GM23338 (cell line): ENCODE results near the gene GUCA1A. TPM values are rescaled to one million over a fixed set of nuclear protein-coding genes. Genes with fewer than 3 reads are reported as not detected.

Source experiments
- ATAC-seq: fragments of 200-7000 bp; cut with Tn5 transposase; 3 replicates; pipeline ENCODE4 v1.9.1; 2020
- DNase-seq: peaks from one replicate; pipeline ENCODE4 v3.0.0-alpha.2; 2015; ENCODE audit warnings: low spot score
- H2AFZ ChIP-seq: fragments of 200-600 bp; sonication (generic); 2 replicates; pipeline ENCODE4 v1.8.0; 2016; ENCODE audit warnings: antibody characterized with exemption, mild to moderate bottlenecking, moderate library complexity
- H3F3A ChIP-seq: fragments of 200-600 bp; sonication (generic); replicated peaks from 2 replicates; pipeline ENCODE4 v1.8.0; 2017; ENCODE audit warnings: antibody characterized with exemption, mixed run types, low read depth
- H3K27ac ChIP-seq: fragments of 200-600 bp; sonication (generic); 2 replicates; pipeline ENCODE4 v1.6.1; 2016; ENCODE audit warnings: low read depth
- H3K27me3 ChIP-seq: fragments of 200-600 bp; sonication (generic); 2 replicates; pipeline ENCODE4 v1.8.0; 2016; ENCODE audit warnings: mild to moderate bottlenecking, mixed run types, moderate library complexity; ENCODE audit not compliant: insufficient read depth
- H3K36me3 ChIP-seq: fragments of 200-600 bp; sonication (generic); 2 replicates; pipeline ENCODE4 v1.8.0; 2016; ENCODE audit warnings: mild to moderate bottlenecking; ENCODE audit not compliant: insufficient read depth
- H3K4me1 ChIP-seq: fragments of 200-600 bp; sonication (generic); 2 replicates; pipeline ENCODE4 v1.8.0; 2016; ENCODE audit warnings: mild to moderate bottlenecking, moderate library complexity; ENCODE audit not compliant: insufficient read depth
- H3K4me2 ChIP-seq: fragments of 200-600 bp; sonication (generic); 2 replicates; pipeline ENCODE4 v1.7.1; 2017; ENCODE audit warnings: mixed run types
- H3K4me3 ChIP-seq: fragments of 200-600 bp; sonication (generic); 2 replicates; pipeline ENCODE4 v1.6.1; 2016; ENCODE audit warnings: mixed run types
- H3K79me2 ChIP-seq: fragments of 200-600 bp; sonication (generic); replicated peaks from 2 replicates; pipeline ENCODE4 v1.8.0; 2017; ENCODE audit warnings: mild to moderate bottlenecking; ENCODE audit not compliant: insufficient read depth
- H3K9me2 ChIP-seq: fragments of 200-600 bp; sonication (generic); 2 replicates; pipeline ENCODE4 v1.8.0; 2017; ENCODE audit not compliant: insufficient read depth
- H4K20me1 ChIP-seq: fragments of 200-600 bp; sonication (generic); replicated peaks from 2 replicates; pipeline ENCODE4 v1.8.0; 2017; ENCODE audit warnings: mild to moderate bottlenecking; ENCODE audit not compliant: insufficient read depth
- H3K27ac Mint-ChIP-seq: 2 replicates; pipeline ENCODE4 v1.8.0; 2020; ENCODE audit warnings: inconsistent platforms, mild to moderate bottlenecking, moderate library complexity, mixed read lengths
- H3K27me3 Mint-ChIP-seq: 3 replicates; pipeline ENCODE4 v1.8.0; 2022; ENCODE audit warnings: low read depth, mild to moderate bottlenecking, moderate library complexity, mixed read lengths, inconsistent platforms; ENCODE audit not compliant: insufficient read depth, poor library complexity
- H3K36me3 Mint-ChIP-seq: 3 replicates; pipeline ENCODE4 v1.8.0; 2021; ENCODE audit warnings: low read depth, mild to moderate bottlenecking, inconsistent platforms, moderate library complexity, mixed read lengths
- H3K4me1 Mint-ChIP-seq: 3 replicates; pipeline ENCODE4 v1.8.0; 2020; ENCODE audit warnings: mild to moderate bottlenecking, inconsistent platforms, mixed read lengths
- H3K4me3 Mint-ChIP-seq: 3 replicates; pipeline ENCODE4 v1.8.0; 2021; ENCODE audit warnings: moderate library complexity, mild to moderate bottlenecking, inconsistent platforms, mixed read lengths
- H3K9me3 Mint-ChIP-seq: 3 replicates; pipeline ENCODE4 v1.8.0; 2020; ENCODE audit warnings: moderate library complexity, mild to moderate bottlenecking, inconsistent platforms, mixed read lengths
- CREB1 ChIP-seq: fragments of 250-450 bp; sonication (Bioruptor Pico); IDR thresholded peaks from 2 replicates; pipeline ENCODE4 v1.5.0; 2020; ENCODE audit warnings: low read depth, mild to moderate bottlenecking, moderate library complexity
- EZH2 ChIP-seq: fragments of 200-600 bp; sonication (generic); IDR thresholded peaks from one replicate; pipeline ENCODE4 v1.8.0; 2017; ENCODE audit warnings: antibody characterized with exemption, mild to moderate bottlenecking, low read depth; ENCODE audit not compliant: unreplicated experiment
- EZH2phosphoT487 ChIP-seq: fragments of 200-600 bp; sonication (generic); IDR thresholded peaks from one replicate; pipeline ENCODE4 v1.8.1; 2018; ENCODE audit warnings: antibody characterized with exemption; ENCODE audit not compliant: unreplicated experiment
- NANOG ChIP-seq: IDR thresholded peaks from 2 replicates; pipeline ENCODE4 v1.6.1; 2016; ENCODE audit warnings: antibody characterized with exemption, borderline replicate concordance
- POLR2AphosphoS5 ChIP-seq: IDR thresholded peaks from 2 replicates; pipeline ENCODE4 v1.6.1; 2016; ENCODE audit warnings: antibody characterized with exemption, low read depth
- STAT1 ChIP-seq: IDR thresholded peaks from one replicate; pipeline ENCODE4 v1.6.1; 2016; ENCODE audit warnings: antibody characterized with exemption; ENCODE audit not compliant: unreplicated experiment
- polyA plus RNA-seq: library from polyadenylated mRNA; unstranded; fragments of >200 nt; fragmentation: Nextera tagmentation; extraction: Ambion mirVana; gene quantifications from 2 replicates; pipeline ENCODE4 v1.2.1, GENCODE V29; 2016
- total RNA-seq: library from RNA; depleted of rRNA; stranded (reverse); fragments of >200 nt; shearing (Covaris generic); gene quantifications from 2 replicates; pipeline ENCODE4 v1.2.3, GENCODE V29; 2014
- TF ChIP-seq, protein P1 (sequence below), 2 experiments: fragments of 200-600 bp in 1 of 2; sonication (generic) in 1 of 2; conservative IDR thresholded peaks; 2 replicates each; pipeline versions ENCODE4 v1.5.1 to v1.6.1; 2016 to 2017; ENCODE audit warnings: antibody characterized with exemption in 2 of 2, low read depth in 2 of 2, mild to moderate bottlenecking in 2 of 2, moderate library complexity in 1 of 2
- TF ChIP-seq, protein P2 (sequence below): fragments of 250-450 bp; sonication (Bioruptor Pico); IDR thresholded peaks from 2 replicates; pipeline ENCODE4 v1.5.0; 2020; ENCODE audit warnings: mild to moderate bottlenecking, moderate library complexity
- TF ChIP-seq, protein P3 (sequence below): IDR thresholded peaks from one replicate; pipeline ENCODE4 v1.6.1; 2018; ENCODE audit warnings: antibody characterized with exemption; ENCODE audit not compliant: unreplicated experiment

GUCA1A gene
- total and polyA plus RNA-seq, 2 experiments from 2014 or later: 5.2 to 10.6 TPM

DNA sequence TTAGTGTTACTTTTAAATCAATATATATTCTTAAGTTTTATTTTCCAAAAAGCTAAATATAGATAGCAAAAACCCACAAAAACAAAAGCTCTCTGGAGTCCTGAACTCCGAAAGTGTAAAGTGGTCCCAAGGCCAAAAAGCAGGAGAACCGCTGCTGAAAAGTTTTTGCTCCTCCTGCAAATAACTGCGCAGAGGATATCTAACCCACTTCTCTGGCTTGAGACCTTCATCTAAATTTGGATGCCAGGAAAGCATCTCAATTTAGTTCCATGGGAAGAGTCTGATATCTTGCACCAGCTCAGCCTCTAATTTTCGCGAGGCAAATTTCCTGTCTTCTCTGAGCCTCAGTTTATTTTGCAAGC is 44.0 kb downstream of the GUCA1A start:
- Mint-ChIP-seq H3K4me3 (peak overlapping the region; percentile 93), H3K9me3 (no peaks in the 10 kb centered on the region), H3K27me3 (peaks cover 6% of the 10 kb centered on the region), H3K36me3 (peaks cover 11% of the 10 kb centered on the region), H3K27ac (peak overlapping the region; percentile 96), H3K4me1 (peaks cover 8% of the 10 kb centered on the region)
- H3F3A ChIP-seq: peaks cover 11% of the 10 kb centered on the region; the same call in 1 of the 2 replicates
- DNase-seq (no peak), ATAC-seq (no peak)
- H3K4me1 ChIP-seq: peaks cover 5% of the 10 kb centered on the region; the same call in 1 of the 2 replicates
- H3K27ac ChIP-seq: peak overlapping the region; percentile 88
- H4K20me1 ChIP-seq: no peaks in the 10 kb centered on the region
- H2AFZ ChIP-seq: peak overlapping the region; percentile 40; the same call in 1 of the 2 replicates
- H3K36me3 ChIP-seq: no peaks in the 10 kb centered on the region; the same call in 1 of the 2 replicates
- no peak for TF ChIP-seq EZH2phosphoT487
- H3K27me3 ChIP-seq: no peaks in the 10 kb centered on the region
- no peaks in the 10 kb centered on the region for H3K9me2 ChIP-seq
- peak overlapping the region; percentile 82 for H3K4me3 ChIP-seq
- peak overlapping the region; percentile 84 for H3K4me2 ChIP-seq
- H3K79me2 ChIP-seq: peaks cover 10% of the 10 kb centered on the region

DNA sequence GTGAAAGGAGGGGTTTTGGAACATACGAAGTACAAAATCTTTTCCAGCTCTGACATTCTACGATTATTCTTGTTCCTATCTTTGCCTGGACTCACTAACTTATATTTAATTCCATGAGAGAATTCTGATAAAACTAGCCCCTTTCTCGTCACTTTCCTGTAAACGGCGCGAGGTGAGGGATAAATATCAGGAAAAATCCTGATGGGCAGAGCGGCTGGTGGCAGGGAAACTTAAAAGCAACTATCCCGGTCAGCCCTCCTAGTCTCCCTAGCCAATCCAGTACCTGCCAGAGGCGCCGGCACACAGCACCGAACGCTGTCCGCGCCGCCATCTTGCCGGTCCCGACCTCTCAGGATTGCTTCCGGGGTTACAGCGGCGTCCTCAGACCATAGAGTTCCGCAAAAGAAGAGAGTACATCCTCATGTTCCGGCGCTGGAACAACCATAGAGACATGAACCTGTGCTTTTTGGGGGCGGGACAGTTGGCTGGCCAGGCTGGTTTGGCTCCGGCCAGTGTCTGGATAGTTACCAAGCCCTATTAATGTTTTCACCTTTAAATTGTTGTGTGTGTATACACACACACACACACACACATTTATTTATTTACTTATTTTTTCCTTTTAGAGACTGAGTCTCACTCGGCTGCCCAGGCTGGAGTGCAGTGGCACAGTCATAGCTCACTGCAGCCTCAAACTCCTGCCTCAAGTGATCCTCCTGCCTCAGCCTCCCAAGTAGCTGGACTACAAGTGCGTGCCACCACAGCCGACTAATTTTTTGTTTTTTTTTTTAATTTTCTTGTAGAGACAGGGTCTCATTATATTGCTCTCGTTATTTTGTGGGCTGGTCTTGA is 44.6 kb downstream of the GUCA1A start, which contains the start of gene MRPS10:
TSS of gene MRPS10 (minus strand) at position 343 of the 849 bp plus-strand sequence. CDS start at position 331, 12 bp downstream.
- peaks cover 6% of the 10 kb centered on the region for H3K27me3 Mint-ChIP-seq
- no peaks in the 10 kb centered on the region for H3K27me3 ChIP-seq
- no peaks in the 10 kb centered on the region for H3K9me3 Mint-ChIP-seq
- no peak for TF ChIP-seq NANOG
- TF ChIP-seq, protein P1, sequence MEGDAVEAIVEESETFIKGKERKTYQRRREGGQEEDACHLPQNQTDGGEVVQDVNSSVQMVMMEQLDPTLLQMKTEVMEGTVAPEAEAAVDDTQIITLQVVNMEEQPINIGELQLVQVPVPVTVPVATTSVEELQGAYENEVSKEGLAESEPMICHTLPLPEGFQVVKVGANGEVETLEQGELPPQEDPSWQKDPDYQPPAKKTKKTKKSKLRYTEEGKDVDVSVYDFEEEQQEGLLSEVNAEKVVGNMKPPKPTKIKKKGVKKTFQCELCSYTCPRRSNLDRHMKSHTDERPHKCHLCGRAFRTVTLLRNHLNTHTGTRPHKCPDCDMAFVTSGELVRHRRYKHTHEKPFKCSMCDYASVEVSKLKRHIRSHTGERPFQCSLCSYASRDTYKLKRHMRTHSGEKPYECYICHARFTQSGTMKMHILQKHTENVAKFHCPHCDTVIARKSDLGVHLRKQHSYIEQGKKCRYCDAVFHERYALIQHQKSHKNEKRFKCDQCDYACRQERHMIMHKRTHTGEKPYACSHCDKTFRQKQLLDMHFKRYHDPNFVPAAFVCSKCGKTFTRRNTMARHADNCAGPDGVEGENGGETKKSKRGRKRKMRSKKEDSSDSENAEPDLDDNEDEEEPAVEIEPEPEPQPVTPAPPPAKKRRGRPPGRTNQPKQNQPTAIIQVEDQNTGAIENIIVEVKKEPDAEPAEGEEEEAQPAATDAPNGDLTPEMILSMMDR (conservative IDR thresholded peaks at IDR 0.05; ENCODE audit: low read depth in 2 of 2): no peak
- TF ChIP-seq, protein P2, sequence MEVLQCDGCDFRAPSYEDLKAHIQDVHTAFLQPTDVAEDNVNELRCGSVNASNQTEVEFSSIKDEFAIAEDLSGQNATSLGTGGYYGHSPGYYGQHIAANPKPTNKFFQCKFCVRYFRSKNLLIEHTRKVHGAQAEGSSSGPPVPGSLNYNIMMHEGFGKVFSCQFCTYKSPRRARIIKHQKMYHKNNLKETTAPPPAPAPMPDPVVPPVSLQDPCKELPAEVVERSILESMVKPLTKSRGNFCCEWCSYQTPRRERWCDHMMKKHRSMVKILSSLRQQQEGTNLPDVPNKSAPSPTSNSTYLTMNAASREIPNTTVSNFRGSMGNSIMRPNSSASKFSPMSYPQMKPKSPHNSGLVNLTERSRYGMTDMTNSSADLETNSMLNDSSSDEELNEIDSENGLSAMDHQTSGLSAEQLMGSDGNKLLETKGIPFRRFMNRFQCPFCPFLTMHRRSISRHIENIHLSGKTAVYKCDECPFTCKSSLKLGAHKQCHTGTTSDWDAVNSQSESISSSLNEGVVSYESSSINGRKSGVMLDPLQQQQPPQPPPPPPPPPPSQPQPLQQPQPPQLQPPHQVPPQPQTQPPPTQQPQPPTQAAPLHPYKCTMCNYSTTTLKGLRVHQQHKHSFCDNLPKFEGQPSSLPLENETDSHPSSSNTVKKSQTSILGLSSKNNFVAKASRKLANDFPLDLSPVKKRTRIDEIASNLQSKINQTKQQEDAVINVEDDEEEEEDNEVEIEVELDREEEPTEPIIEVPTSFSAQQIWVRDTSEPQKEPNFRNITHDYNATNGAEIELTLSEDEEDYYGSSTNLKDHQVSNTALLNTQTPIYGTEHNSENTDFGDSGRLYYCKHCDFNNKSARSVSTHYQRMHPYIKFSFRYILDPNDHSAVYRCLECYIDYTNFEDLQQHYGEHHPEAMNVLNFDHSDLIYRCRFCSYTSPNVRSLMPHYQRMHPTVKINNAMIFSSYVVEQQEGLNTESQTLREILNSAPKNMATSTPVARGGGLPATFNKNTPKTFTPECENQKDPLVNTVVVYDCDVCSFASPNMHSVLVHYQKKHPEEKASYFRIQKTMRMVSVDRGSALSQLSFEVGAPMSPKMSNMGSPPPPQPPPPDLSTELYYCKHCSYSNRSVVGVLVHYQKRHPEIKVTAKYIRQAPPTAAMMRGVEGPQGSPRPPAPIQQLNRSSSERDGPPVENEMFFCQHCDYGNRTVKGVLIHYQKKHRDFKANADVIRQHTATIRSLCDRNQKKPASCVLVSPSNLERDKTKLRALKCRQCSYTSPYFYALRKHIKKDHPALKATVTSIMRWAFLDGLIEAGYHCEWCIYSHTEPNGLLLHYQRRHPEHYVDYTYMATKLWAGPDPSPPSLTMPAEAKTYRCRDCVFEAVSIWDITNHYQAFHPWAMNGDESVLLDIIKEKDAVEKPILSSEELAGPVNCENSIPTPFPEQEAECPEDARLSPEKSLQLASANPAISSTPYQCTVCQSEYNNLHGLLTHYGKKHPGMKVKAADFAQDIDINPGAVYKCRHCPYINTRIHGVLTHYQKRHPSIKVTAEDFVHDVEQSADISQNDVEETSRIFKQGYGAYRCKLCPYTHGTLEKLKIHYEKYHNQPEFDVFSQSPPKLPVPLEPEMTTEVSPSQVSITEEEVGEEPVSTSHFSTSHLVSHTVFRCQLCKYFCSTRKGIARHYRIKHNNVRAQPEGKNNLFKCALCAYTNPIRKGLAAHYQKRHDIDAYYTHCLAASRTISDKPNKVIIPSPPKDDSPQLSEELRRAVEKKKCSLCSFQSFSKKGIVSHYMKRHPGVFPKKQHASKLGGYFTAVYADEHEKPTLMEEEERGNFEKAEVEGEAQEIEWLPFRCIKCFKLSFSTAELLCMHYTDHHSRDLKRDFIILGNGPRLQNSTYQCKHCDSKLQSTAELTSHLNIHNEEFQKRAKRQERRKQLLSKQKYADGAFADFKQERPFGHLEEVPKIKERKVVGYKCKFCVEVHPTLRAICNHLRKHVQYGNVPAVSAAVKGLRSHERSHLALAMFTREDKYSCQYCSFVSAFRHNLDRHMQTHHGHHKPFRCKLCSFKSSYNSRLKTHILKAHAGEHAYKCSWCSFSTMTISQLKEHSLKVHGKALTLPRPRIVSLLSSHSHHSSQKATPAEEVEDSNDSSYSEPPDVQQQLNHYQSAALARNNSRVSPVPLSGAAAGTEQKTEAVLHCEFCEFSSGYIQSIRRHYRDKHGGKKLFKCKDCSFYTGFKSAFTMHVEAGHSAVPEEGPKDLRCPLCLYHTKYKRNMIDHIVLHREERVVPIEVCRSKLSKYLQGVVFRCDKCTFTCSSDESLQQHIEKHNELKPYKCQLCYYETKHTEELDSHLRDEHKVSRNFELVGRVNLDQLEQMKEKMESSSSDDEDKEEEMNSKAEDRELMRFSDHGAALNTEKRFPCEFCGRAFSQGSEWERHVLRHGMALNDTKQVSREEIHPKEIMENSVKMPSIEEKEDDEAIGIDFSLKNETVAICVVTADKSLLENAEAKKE (CRISPR knock-in tag): no peak
- TF ChIP-seq STAT1: no peak
- no peak for TF ChIP-seq EZH2
- TF ChIP-seq POLR2AphosphoS5: peak; percentile 84
- peak; percentile 81 for TF ChIP-seq CREB1
- TF ChIP-seq, protein P3, sequence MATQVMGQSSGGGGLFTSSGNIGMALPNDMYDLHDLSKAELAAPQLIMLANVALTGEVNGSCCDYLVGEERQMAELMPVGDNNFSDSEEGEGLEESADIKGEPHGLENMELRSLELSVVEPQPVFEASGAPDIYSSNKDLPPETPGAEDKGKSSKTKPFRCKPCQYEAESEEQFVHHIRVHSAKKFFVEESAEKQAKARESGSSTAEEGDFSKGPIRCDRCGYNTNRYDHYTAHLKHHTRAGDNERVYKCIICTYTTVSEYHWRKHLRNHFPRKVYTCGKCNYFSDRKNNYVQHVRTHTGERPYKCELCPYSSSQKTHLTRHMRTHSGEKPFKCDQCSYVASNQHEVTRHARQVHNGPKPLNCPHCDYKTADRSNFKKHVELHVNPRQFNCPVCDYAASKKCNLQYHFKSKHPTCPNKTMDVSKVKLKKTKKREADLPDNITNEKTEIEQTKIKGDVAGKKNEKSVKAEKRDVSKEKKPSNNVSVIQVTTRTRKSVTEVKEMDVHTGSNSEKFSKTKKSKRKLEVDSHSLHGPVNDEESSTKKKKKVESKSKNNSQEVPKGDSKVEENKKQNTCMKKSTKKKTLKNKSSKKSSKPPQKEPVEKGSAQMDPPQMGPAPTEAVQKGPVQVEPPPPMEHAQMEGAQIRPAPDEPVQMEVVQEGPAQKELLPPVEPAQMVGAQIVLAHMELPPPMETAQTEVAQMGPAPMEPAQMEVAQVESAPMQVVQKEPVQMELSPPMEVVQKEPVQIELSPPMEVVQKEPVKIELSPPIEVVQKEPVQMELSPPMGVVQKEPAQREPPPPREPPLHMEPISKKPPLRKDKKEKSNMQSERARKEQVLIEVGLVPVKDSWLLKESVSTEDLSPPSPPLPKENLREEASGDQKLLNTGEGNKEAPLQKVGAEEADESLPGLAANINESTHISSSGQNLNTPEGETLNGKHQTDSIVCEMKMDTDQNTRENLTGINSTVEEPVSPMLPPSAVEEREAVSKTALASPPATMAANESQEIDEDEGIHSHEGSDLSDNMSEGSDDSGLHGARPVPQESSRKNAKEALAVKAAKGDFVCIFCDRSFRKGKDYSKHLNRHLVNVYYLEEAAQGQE: peak; percentile 36

More for the DNA sequence above, 44.6 kb downstream of the GUCA1A start, which contains the start of gene MRPS10:
- Mint-ChIP-seq H3K4me1 (peaks cover 8% of the 10 kb centered on the region), H3K27ac (peak within 1 kb of the TSS; percentile 96), H3K4me3 (peak within 1 kb of the TSS; percentile 93), H3K36me3 (peaks cover 7% of the 10 kb centered on the region)
- Histone ChIP-seq H4K20me1 (no peaks in the 10 kb centered on the region), H3K4me1 (peaks cover 5% of the 10 kb centered on the region; the same call in 1 of the 2 replicates), H3K79me2 (peaks cover 10% of the 10 kb centered on the region), H3K36me3 (no peaks in the 10 kb centered on the region; the same call in 1 of the 2 replicates), H3K9me2 (no peaks in the 10 kb centered on the region), H2AFZ (peak within 1 kb of the TSS; percentile 40; the same call in 1 of the 2 replicates), H3K27ac (peak within 1 kb of the TSS; percentile 88), H3K4me3 (peak within 1 kb of the TSS; percentile 82), H3F3A (peaks cover 11% of the 10 kb centered on the region; the same call in 1 of the 2 replicates), H3K4me2 (peak within 1 kb of the TSS; percentile 84)
- ATAC-seq: peak; percentile 98
- DNase-seq: peak; percentile 98
